Mucosa of rectum (tissue), 2 donors: ENCODE data around the gene SUSD6.

Experiments
- H3K27ac ChIP-seq, 2 donors: one replicate each; pipeline ENCODE4 v1.7.0; 2013; ENCODE audit warnings: inconsistent platforms in 2 of 2, low read depth in 2 of 2, low read length in 2 of 2
- H3K27me3 ChIP-seq, 2 donors: one replicate each; pipeline ENCODE4 v1.7.0; 2013; ENCODE audit warnings: low read length in 2 of 2; ENCODE audit not compliant: control insufficient read depth in 2 of 2, insufficient read depth in 2 of 2
- H3K36me3 ChIP-seq, 2 donors: one replicate each; pipeline ENCODE4 v1.7.0; 2013; ENCODE audit warnings: low read length in 2 of 2; ENCODE audit not compliant: control insufficient read depth in 2 of 2, insufficient read depth in 2 of 2
- H3K4me1 ChIP-seq, 2 donors: one replicate each; pipeline ENCODE4 v1.7.0; 2013; ENCODE audit warnings: low read length in 2 of 2, mild to moderate bottlenecking in 1 of 2; ENCODE audit not compliant: control insufficient read depth in 2 of 2, insufficient read depth in 2 of 2
- H3K4me3 ChIP-seq, 2 donors: one replicate each; pipeline ENCODE4 v1.7.0; 2013; ENCODE audit warnings: low read length in 2 of 2
- H3K9ac ChIP-seq, 2 donors: one replicate each; pipeline ENCODE4 v1.7.0; 2013; ENCODE audit warnings: low read length in 2 of 2, low read depth in 1 of 2, mild to moderate bottlenecking in 1 of 2
- H3K9me3 ChIP-seq, 2 donors: one replicate each; pipeline ENCODE4 v1.7.0; 2013; ENCODE audit warnings: low read length in 2 of 2; ENCODE audit not compliant: control insufficient read depth in 2 of 2
- donor health status: healthy.
- donor health status: Normal muscosa, but diverticular disease.

SUSD6 gene

GRCh38 chr14:69666690-69667211 is 55.4 kb downstream of the SUSD6 start:
- H3K9me3 ChIP-seq: no peaks in the 10 kb centered on the region
- H3K9ac ChIP-seq: no peak overlapping the region
- peaks cover 9 to 22% of the 10 kb centered on the region in 2 donors for H3K4me1 ChIP-seq
- H3K4me3 ChIP-seq: no peak overlapping the region
- peaks cover 0 to 4% of the 10 kb centered on the region in 2 donors for H3K36me3 ChIP-seq
- H3K27me3 ChIP-seq: no peaks in the 10 kb centered on the region
- peak overlapping the region; percentile 13 to 14 for H3K27ac ChIP-seq

DNA sequence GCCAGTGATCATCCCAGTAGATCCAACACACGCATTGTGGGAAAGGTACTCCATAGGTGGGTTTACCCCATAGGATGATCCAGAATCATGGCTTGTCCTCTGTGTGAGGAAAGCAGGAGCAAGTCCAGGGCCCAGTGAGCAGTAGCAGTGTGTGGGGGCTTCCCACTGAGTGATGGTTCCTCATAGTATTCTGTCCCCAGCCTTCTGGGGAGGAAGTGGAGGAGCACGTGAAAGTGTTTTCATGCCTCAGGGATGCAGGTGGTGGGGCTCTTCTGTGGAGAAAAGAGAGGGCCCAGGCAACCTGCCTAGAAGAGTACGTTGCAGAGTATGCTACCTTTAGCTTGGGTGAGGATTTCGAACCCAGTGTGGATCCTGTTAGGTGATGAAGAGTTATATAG is 56.5 kb downstream of the SUSD6 start:
- Histone ChIP-seq H3K4me3 (no peak overlapping the region), H3K4me1 (peaks cover 14 to 21% of the 10 kb centered on the region in 2 donors), H3K36me3 (peaks cover 0 to 4% of the 10 kb centered on the region in 2 donors), H3K27me3 (no peaks in the 10 kb centered on the region), H3K9ac (no peak overlapping the region), H3K9me3 (no peaks in the 10 kb centered on the region), H3K27ac (peak overlapping the region; percentile 8 to 40)

GRCh38 chr14:69669375-69669774 is 58.0 kb downstream of the SUSD6 start:
- Histone ChIP-seq H3K36me3 (peaks cover 0 to 4% of the 10 kb centered on the region in 2 donors), H3K4me1 (peaks cover 27 to 34% of the 10 kb centered on the region in 2 donors), H3K27me3 (no peaks in the 10 kb centered on the region), H3K27ac (peak overlapping the region in 1 of 2 donors; percentile 26), H3K9me3 (no peaks in the 10 kb centered on the region), H3K4me3 (no peak overlapping the region), H3K9ac (no peak overlapping the region)

GRCh38 chr14:69670093-69670492 is 58.7 kb downstream of the SUSD6 start:
- Histone ChIP-seq H3K4me3 (no peak overlapping the region), H3K9me3 (no peaks in the 10 kb centered on the region), H3K36me3 (peaks cover 0 to 4% of the 10 kb centered on the region in 2 donors), H3K4me1 (peaks cover 32 to 35% of the 10 kb centered on the region in 2 donors), H3K9ac (no peak overlapping the region), H3K27me3 (no peaks in the 10 kb centered on the region), H3K27ac (no peak overlapping the region)

- H3K9me3 ChIP-seq: no peaks in the 10 kb centered on the region
- peaks cover 0 to 4% of the 10 kb centered on the region in 2 donors for H3K36me3 ChIP-seq
- no peak overlapping the region for H3K4me3 ChIP-seq
- no peaks in the 10 kb centered on the region for H3K27me3 ChIP-seq
- H3K9ac ChIP-seq: no peak overlapping the region
- no peak overlapping the region for H3K27ac ChIP-seq
- H3K4me1 ChIP-seq: peaks cover 32 to 35% of the 10 kb centered on the region in 2 donors
Observed at GRCh38 chr14:69671365-69672030, 60.1 kb downstream of the SUSD6 start.

- H3K4me3 ChIP-seq: no peak overlapping the region
- no peak overlapping the region for H3K9ac ChIP-seq
- H3K27me3 ChIP-seq: no peaks in the 10 kb centered on the region
- H3K27ac ChIP-seq: no peak overlapping the region
- peaks cover 0 to 4% of the 10 kb centered on the region in 2 donors for H3K36me3 ChIP-seq
- peaks cover 27 to 32% of the 10 kb centered on the region in 2 donors for H3K4me1 ChIP-seq
- H3K9me3 ChIP-seq: no peaks in the 10 kb centered on the region
Observed at GRCh38 chr14:69672356-69672755, 61.0 kb downstream of the SUSD6 start.

DNA sequence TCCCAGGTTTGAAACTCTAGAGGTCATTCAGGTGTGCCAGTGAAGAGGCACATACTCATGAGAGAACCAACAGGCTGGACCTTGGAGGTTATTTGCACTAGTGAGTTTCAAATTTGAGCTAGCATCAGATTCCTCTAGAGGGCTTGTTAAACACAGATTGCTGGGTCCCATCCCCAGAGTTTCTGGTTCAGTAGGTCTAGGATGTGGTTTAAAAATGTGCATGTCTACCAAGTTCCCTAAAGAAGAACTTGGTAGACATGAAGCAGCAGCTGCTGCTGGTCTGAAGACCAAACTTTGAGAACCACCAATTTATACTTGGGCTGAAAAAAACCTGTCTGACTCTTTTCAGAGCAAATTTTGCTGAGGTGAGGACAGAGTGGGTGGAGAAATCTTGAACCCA is 61.7 kb downstream of the SUSD6 start:
- peaks cover 0 to 4% of the 10 kb centered on the region in 2 donors for H3K36me3 ChIP-seq
- H3K4me1 ChIP-seq: peaks cover 23 to 32% of the 10 kb centered on the region in 2 donors
- H3K9ac ChIP-seq: peak overlapping the region in 1 of 2 donors; percentile 34
- H3K27me3 ChIP-seq: no peaks in the 10 kb centered on the region
- peak overlapping the region; percentile 22 to 59 for H3K27ac ChIP-seq
- H3K4me3 ChIP-seq: peak overlapping the region in 1 of 2 donors; percentile 39
- no peaks in the 10 kb centered on the region for H3K9me3 ChIP-seq

GRCh38 chr14:69673578-69674305 is 62.3 kb downstream of the SUSD6 start:
- peak overlapping the region; percentile 22 to 59 for H3K27ac ChIP-seq
- H3K27me3 ChIP-seq: no peaks in the 10 kb centered on the region
- H3K4me3 ChIP-seq: peak overlapping the region in 1 of 2 donors; percentile 39
- no peaks in the 10 kb centered on the region for H3K9me3 ChIP-seq
- peaks cover 23 to 32% of the 10 kb centered on the region in 2 donors for H3K4me1 ChIP-seq
- H3K36me3 ChIP-seq: peaks cover 0 to 5% of the 10 kb centered on the region in 2 donors
- peak overlapping the region in 1 of 2 donors; percentile 34 for H3K9ac ChIP-seq

DNA sequence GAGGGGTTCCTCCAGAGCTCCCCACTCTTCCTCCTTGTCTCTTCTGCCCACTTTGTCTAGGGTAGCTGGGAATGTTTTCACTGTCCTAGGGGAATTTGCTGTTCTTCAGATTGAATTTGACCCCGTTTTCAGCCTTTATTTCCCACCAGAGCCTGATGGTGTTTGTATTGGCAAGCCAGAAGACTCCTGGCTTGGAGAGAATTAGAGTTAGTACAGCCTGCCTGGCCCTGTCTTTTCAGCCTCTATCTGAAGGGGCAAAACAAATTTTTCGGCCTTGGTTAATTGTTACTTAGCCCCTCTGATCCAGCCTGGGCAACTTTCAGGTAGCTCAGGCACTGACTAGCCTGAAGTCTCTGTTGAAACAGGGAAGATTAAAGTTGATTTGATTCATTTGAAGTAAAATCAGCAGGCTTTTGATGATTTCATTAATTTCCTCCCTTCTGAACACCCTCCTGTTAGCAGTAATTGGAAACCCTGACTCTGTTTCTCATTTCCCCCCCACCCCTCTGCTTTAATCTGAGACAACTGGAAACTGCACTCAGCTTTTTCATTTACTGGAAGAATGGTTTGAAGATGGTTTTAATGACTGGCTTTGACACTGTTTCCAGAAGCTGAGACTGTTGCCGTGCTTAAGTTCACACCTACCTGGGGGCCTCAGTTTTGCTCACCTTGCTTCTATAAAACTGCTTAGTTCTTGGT is 63.3 kb downstream of the SUSD6 start:
- Histone ChIP-seq H3K9ac (no peak overlapping the region), H3K4me3 (no peak overlapping the region), H3K9me3 (no peaks in the 10 kb centered on the region), H3K36me3 (peaks cover 0 to 6% of the 10 kb centered on the region in 2 donors), H3K27me3 (no peaks in the 10 kb centered on the region), H3K27ac (no peak overlapping the region), H3K4me1 (peaks cover 23 to 28% of the 10 kb centered on the region in 2 donors)

GRCh38 chr14:69675245-69675583 is 63.8 kb downstream of the SUSD6 start:
- H3K27ac ChIP-seq: no peak overlapping the region

More at GRCh38 chr14:69675245-69675583, 63.8 kb downstream of the SUSD6 start:
- Histone ChIP-seq H3K4me1 (peaks cover 23% of the 10 kb centered on the region in 2 donors), H3K27me3 (no peaks in the 10 kb centered on the region), H3K9me3 (no peaks in the 10 kb centered on the region), H3K4me3 (no peak overlapping the region), H3K9ac (no peak overlapping the region), H3K36me3 (peaks cover 0 to 6% of the 10 kb centered on the region in 2 donors)
